ENCODE measurements around the gene SLIT3. TPM values are rescaled to one million over a fixed set of nuclear protein-coding genes. Genes with fewer than 3 reads are reported as not detected.
"Not testable (repeated sequence)": the region's sequence is repeated elsewhere in the genome, so short reads cannot be mapped to it uniquely, and the experiment has no call there.

SLIT3 gene
- total and polyA plus RNA-seq, 5 donors from 2014 or later, result not detected

DNA sequence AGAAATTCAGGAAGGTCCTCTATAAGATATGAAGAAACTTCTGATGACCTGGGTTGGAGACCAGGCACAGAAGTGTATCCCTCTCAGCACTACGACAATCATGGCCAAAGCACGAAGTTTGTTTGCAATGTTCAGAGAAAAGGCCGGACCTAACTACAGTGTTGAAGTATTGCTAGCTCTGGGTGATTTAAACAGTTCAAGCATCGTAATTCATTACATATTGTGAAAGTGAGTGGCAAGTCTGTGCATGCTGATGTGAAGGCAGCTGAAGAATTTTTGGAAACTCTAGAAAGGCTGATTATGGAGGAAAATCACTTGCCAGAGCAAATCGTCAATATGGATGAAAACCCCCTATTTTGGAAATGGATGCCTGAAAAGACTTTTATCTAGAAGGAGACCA lies 654.6 kb downstream of the SLIT3 start:
- Mint-ChIP-seq H3K27me3 (peaks cover 12% of the 10 kb centered on the region), H3K4me1 (peaks cover 0 to 5% (median 0%) of the 10 kb centered on the region in 4 donors), H3K9me3 (peaks cover 0 to 4% (median 1%) of the 10 kb centered on the region in 7 donors), H3K27ac (no peak overlapping the region), H3K4me3 (no peak overlapping the region), H3K36me3 (no peaks in the 10 kb centered on the region)
- no peak overlapping the region for H3K4me3 ChIP-seq (ENCODE audit: low read depth, low read length)
- no peaks in the 10 kb centered on the region for H3K9me3 ChIP-seq (ENCODE audit: control insufficient read depth in 2 of 2, low read length in 2 of 2)
- H3K27ac ChIP-seq (ENCODE audit: insufficient read depth, low read length, poor library complexity, severe bottlenecking), result no peak overlapping the region
- no peaks in the 10 kb centered on the region for H3K36me3 ChIP-seq (ENCODE audit: control insufficient read depth, insufficient read depth, low read length)
- H3K4me1 ChIP-seq (ENCODE audit: control insufficient read depth, insufficient read depth, low read length, poor library complexity, severe bottlenecking), result no peaks in the 10 kb centered on the region
- H3K27me3 ChIP-seq (ENCODE audit: control insufficient read depth, insufficient read depth, low read length), result no peaks in the 10 kb centered on the region
- DNase-seq (no peak), ATAC-seq (ENCODE audit: low read depth in 2 of 2) (no peak)

DNA sequence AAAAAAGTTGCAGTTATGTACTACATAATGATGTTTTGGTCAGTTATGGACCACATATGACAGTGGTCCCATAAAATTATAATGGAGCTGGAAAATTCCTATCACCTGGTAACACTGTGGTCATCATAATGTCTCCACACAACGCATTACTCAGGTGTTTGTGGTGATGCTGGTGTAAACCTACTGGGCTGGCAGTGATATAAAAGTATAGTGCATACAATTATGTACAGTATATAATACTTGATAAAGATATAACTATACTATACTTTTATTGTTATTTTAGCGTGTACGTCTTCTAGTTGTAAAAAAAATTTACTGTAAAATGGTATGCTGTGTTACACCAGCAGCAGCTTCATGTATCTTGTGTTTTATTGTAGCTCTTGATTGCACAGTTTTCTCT lies 655.7 kb downstream of the SLIT3 start:
- Mint-ChIP-seq H3K4me1 (peaks cover 0 to 5% (median 0%) of the 10 kb centered on the region in 4 donors), H3K4me3 (no peak overlapping the region), H3K36me3 (no peaks in the 10 kb centered on the region), H3K27ac (no peak overlapping the region), H3K9me3 (peaks cover 0 to 4% (median 1%) of the 10 kb centered on the region in 7 donors), H3K27me3 (peaks cover 11% of the 10 kb centered on the region)
- no peak for ATAC-seq (ENCODE audit: low read depth in 2 of 2)
- Histone ChIP-seq H3K36me3 (ENCODE audit: control insufficient read depth, insufficient read depth, low read length) (no peaks in the 10 kb centered on the region), H3K4me3 (ENCODE audit: low read depth, low read length) (no peak overlapping the region), H3K27ac (ENCODE audit: insufficient read depth, low read length, poor library complexity, severe bottlenecking) (no peak overlapping the region), H3K4me1 (ENCODE audit: control insufficient read depth, insufficient read depth, low read length, poor library complexity, severe bottlenecking) (no peaks in the 10 kb centered on the region), H3K27me3 (ENCODE audit: control insufficient read depth, insufficient read depth, low read length) (no peaks in the 10 kb centered on the region), H3K9me3 (ENCODE audit: control insufficient read depth in 2 of 2, low read length in 2 of 2) (no peaks in the 10 kb centered on the region)
- no peak for DNase-seq

- Mint-ChIP-seq H3K27ac (no peak overlapping the region), H3K9me3 (peaks cover 0 to 4% (median 0%) of the 10 kb centered on the region in 7 donors), H3K36me3 (no peaks in the 10 kb centered on the region), H3K27me3 (no peaks in the 10 kb centered on the region), H3K4me3 (no peak overlapping the region), H3K4me1 (peaks cover 0 to 5% (median 0%) of the 10 kb centered on the region in 4 donors)
- Histone ChIP-seq H3K27me3 (ENCODE audit: control insufficient read depth, insufficient read depth, low read length) (no peaks in the 10 kb centered on the region), H3K4me1 (ENCODE audit: control insufficient read depth, insufficient read depth, low read length, poor library complexity, severe bottlenecking) (no peaks in the 10 kb centered on the region), H3K27ac (ENCODE audit: insufficient read depth, low read length, poor library complexity, severe bottlenecking) (no peak overlapping the region), H3K4me3 (ENCODE audit: low read depth, low read length) (no peak overlapping the region), H3K36me3 (ENCODE audit: control insufficient read depth, insufficient read depth, low read length) (no peaks in the 10 kb centered on the region), H3K9me3 (ENCODE audit: control insufficient read depth in 2 of 2, low read length in 2 of 2) (no peaks in the 10 kb centered on the region)
- no peak for ATAC-seq (ENCODE audit: low read depth in 2 of 2)
- no peak for DNase-seq
Observed at GRCh38 chr5:168642019-168642418, 658.9 kb downstream of the SLIT3 start.

GRCh38 chr5:168638846-168639245 lies 662.1 kb downstream of the SLIT3 start:
- H3K36me3 Mint-ChIP-seq; H3K4me1 ChIP-seq (ENCODE audit: control insufficient read depth, insufficient read depth, low read length, poor library complexity, severe bottlenecking); ATAC-seq (ENCODE audit: low read depth in 2 of 2); H3K4me3 ChIP-seq (ENCODE audit: low read depth, low read length); H3K27me3 Mint-ChIP-seq; H3K36me3 ChIP-seq (ENCODE audit: control insufficient read depth, insufficient read depth, low read length); H3K27ac Mint-ChIP-seq; H3K27me3 ChIP-seq (ENCODE audit: control insufficient read depth, insufficient read depth, low read length); H3K9me3 Mint-ChIP-seq; H3K4me1 Mint-ChIP-seq; DNase-seq; H3K27ac ChIP-seq (ENCODE audit: insufficient read depth, low read length, poor library complexity, severe bottlenecking); H3K9me3 ChIP-seq (ENCODE audit: control insufficient read depth in 2 of 2, low read length in 2 of 2); H3K4me3 Mint-ChIP-seq: not testable (repeated sequence)

GRCh38 chr5:168637793-168638192 lies 663.1 kb downstream of the SLIT3 start:
- Mint-ChIP-seq H3K27me3 (peaks cover 1% of the 10 kb centered on the region), H3K4me1 (peaks cover 0 to 5% (median 0%) of the 10 kb centered on the region in 4 donors), H3K4me3 (no peak overlapping the region), H3K27ac (no peak overlapping the region), H3K36me3 (no peaks in the 10 kb centered on the region), H3K9me3 (peaks cover 0 to under 1% (median 0%) of the 10 kb centered on the region in 7 donors)
- Histone ChIP-seq H3K27ac (ENCODE audit: insufficient read depth, low read length, poor library complexity, severe bottlenecking) (no peak overlapping the region), H3K9me3 (ENCODE audit: control insufficient read depth in 2 of 2, low read length in 2 of 2) (no peaks in the 10 kb centered on the region), H3K4me1 (ENCODE audit: control insufficient read depth, insufficient read depth, low read length, poor library complexity, severe bottlenecking) (no peaks in the 10 kb centered on the region), H3K27me3 (ENCODE audit: control insufficient read depth, insufficient read depth, low read length) (no peaks in the 10 kb centered on the region), H3K4me3 (ENCODE audit: low read depth, low read length) (no peak overlapping the region), H3K36me3 (ENCODE audit: control insufficient read depth, insufficient read depth, low read length) (no peaks in the 10 kb centered on the region)
- no peak for ATAC-seq (ENCODE audit: low read depth in 2 of 2)
- DNase-seq, result no peak

DNA sequence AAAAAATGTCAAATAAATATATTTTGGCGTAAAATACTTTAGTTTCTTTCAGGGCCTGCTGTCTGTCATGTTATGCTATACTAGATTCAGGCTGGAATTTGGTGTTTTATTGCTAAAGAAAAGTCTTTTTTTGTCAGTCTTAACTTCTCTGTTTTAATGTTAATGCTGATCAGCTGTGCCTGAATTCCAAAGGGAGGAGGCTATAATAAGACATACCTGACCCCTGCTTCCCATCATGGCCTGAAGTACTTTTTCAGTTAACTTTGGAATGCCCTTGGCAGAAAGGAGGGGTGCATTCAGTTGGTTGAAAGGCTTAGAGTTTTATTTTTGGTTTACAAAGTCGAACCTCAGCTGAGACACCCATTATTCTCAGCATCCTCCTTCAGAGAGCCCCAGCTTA lies 663.7 kb downstream of the SLIT3 start:
- H3K4me1 ChIP-seq (ENCODE audit: control insufficient read depth, insufficient read depth, low read length, poor library complexity, severe bottlenecking), result no peaks in the 10 kb centered on the region
- H3K9me3 Mint-ChIP-seq, result peaks cover 0 to 3% (median 0%) of the 10 kb centered on the region in 7 donors
- H3K27ac ChIP-seq (ENCODE audit: insufficient read depth, low read length, poor library complexity, severe bottlenecking), result no peak overlapping the region
- no peak for DNase-seq
- H3K4me3 ChIP-seq (ENCODE audit: low read depth, low read length), result no peak overlapping the region
- H3K4me1 Mint-ChIP-seq, result peaks cover 0 to 4% (median 0%) of the 10 kb centered on the region in 4 donors
- H3K4me3 Mint-ChIP-seq, result no peak overlapping the region
- no peak for ATAC-seq (ENCODE audit: low read depth in 2 of 2)
- H3K27ac Mint-ChIP-seq, result no peak overlapping the region
- H3K36me3 Mint-ChIP-seq, result no peaks in the 10 kb centered on the region
- no peaks in the 10 kb centered on the region for H3K27me3 ChIP-seq (ENCODE audit: control insufficient read depth, insufficient read depth, low read length)
- H3K27me3 Mint-ChIP-seq, result peaks cover 6% of the 10 kb centered on the region
- H3K9me3 ChIP-seq (ENCODE audit: control insufficient read depth in 2 of 2, low read length in 2 of 2), result no peaks in the 10 kb centered on the region
- H3K36me3 ChIP-seq (ENCODE audit: control insufficient read depth, insufficient read depth, low read length), result no peaks in the 10 kb centered on the region

DNA sequence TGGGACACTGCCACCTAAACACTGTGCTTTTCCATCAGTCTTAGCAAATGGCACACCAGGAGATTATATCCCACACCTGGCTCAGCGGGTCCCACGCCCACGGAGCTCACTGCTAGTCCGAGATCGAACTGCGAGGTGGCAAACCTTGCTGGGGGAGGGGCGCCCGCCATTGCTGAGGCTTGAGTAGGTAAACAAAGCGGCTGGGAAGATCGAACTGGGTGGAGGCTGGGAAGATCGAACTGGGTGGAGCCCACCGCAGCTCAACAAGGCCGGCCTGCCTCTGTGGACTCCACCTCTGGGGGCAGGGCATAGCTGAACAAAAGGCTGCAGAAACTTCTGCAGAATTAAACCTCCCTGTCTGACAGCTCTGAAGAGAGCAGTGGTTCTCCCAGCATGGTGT lies 670.0 kb downstream of the SLIT3 start:
- H3K27ac Mint-ChIP-seq; H3K4me3 ChIP-seq (ENCODE audit: low read depth, low read length); H3K4me1 ChIP-seq (ENCODE audit: control insufficient read depth, insufficient read depth, low read length, poor library complexity, severe bottlenecking); H3K4me1 Mint-ChIP-seq; H3K27me3 ChIP-seq (ENCODE audit: control insufficient read depth, insufficient read depth, low read length); DNase-seq; H3K36me3 ChIP-seq (ENCODE audit: control insufficient read depth, insufficient read depth, low read length); H3K4me3 Mint-ChIP-seq; H3K9me3 Mint-ChIP-seq; H3K9me3 ChIP-seq (ENCODE audit: control insufficient read depth in 2 of 2, low read length in 2 of 2); H3K27ac ChIP-seq (ENCODE audit: insufficient read depth, low read length, poor library complexity, severe bottlenecking); H3K36me3 Mint-ChIP-seq; ATAC-seq (ENCODE audit: low read depth in 2 of 2): not testable (repeated sequence)
- H3K27me3 Mint-ChIP-seq, result peaks cover 29% of the 10 kb centered on the region

DNA sequence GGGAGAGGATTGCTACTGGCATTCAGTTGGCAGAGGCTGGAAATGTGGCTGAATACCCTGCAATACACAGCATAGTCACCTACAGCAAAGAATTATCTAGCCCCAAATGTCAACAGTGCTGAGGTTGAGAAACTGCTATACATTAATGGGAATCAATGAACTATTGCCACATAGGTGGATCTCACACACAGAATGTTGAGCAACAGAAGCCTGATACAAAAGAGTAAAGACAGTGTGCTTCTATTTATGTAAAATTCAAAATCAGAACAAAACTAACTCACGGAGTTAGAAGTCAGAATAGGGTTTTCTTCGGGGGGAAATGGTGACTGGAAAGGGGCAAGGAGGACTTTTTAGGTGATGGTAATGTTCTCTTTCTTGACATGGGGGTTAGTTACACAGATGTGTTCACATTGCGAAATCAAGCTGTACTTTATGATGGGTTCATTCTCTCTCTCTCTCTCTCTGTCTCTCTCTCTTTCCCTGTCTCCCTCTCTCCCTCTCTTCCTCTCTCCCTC lies 676.0 kb downstream of the SLIT3 start:
- peaks cover 35% of the 10 kb centered on the region for H3K27me3 Mint-ChIP-seq
- no peak for ATAC-seq (ENCODE audit: low read depth in 2 of 2)
- H3K4me3 Mint-ChIP-seq, result no peak overlapping the region

More for the DNA sequence above, 676.0 kb downstream of the SLIT3 start:
- Mint-ChIP-seq H3K36me3 (no peaks in the 10 kb centered on the region), H3K4me1 (no peaks in the 10 kb centered on the region), H3K27ac (no peak overlapping the region), H3K9me3 (peaks cover 0 to 3% (median 0%) of the 10 kb centered on the region in 7 donors)
- no peaks in the 10 kb centered on the region for H3K9me3 ChIP-seq (ENCODE audit: control insufficient read depth in 2 of 2, low read length in 2 of 2)
- H3K27me3 ChIP-seq (ENCODE audit: control insufficient read depth, insufficient read depth, low read length), result peaks cover 2% of the 10 kb centered on the region
- no peak overlapping the region for H3K27ac ChIP-seq (ENCODE audit: insufficient read depth, low read length, poor library complexity, severe bottlenecking)
- DNase-seq, result no peak
- H3K36me3 ChIP-seq (ENCODE audit: control insufficient read depth, insufficient read depth, low read length), result no peaks in the 10 kb centered on the region
- no peak overlapping the region for H3K4me3 ChIP-seq (ENCODE audit: low read depth, low read length)
- H3K4me1 ChIP-seq (ENCODE audit: control insufficient read depth, insufficient read depth, low read length, poor library complexity, severe bottlenecking), result no peaks in the 10 kb centered on the region

All from CD4-positive, CD25-positive, alpha-beta regulatory T cell (primary cell).